PFSK-1 (cell line): ENCODE measurements around the gene SFTPA1.

Experiments
- FOXP2 ChIP-seq: optimal IDR thresholded peaks from 2 replicates; pipeline ENCODE3; 2011; ENCODE audit warnings: borderline replicate concordance, control low read depth, inconsistent platforms; ENCODE audit not compliant: insufficient read depth; ENCODE audit errors: extremely low read length, extremely low read depth
- POLR2AphosphoS5 ChIP-seq: IDR thresholded peaks from 2 replicates; pipeline ENCODE4 v1.6.1; 2012; ENCODE audit warnings: low read depth, mild to moderate bottlenecking, control low read depth, low read length, moderate library complexity
- SIN3A ChIP-seq: IDR thresholded peaks from 2 replicates; pipeline ENCODE4 v1.6.1; 2012; ENCODE audit warnings: mild to moderate bottlenecking, low read length, moderate library complexity, borderline replicate concordance; ENCODE audit not compliant: insufficient read depth
- TAF1 ChIP-seq: IDR thresholded peaks from 2 replicates; pipeline ENCODE4 v1.6.1; 2012; ENCODE audit warnings: low read length, control low read depth, borderline replicate concordance; ENCODE audit not compliant: insufficient read depth
- TF ChIP-seq, protein P1 (sequence below), 2 experiments: IDR thresholded peaks; 2 replicates each; pipeline versions ENCODE4 v1.6.1 to v1.8.0; 2011 to 2012; ENCODE audit warnings: low read depth in 2 of 2, low read length in 2 of 2, control low read depth in 1 of 2, inconsistent platforms in 1 of 2, mild to moderate bottlenecking in 1 of 2, moderate library complexity in 1 of 2; ENCODE audit not compliant: insufficient read depth in 1 of 2

SFTPA1 gene

DNA sequence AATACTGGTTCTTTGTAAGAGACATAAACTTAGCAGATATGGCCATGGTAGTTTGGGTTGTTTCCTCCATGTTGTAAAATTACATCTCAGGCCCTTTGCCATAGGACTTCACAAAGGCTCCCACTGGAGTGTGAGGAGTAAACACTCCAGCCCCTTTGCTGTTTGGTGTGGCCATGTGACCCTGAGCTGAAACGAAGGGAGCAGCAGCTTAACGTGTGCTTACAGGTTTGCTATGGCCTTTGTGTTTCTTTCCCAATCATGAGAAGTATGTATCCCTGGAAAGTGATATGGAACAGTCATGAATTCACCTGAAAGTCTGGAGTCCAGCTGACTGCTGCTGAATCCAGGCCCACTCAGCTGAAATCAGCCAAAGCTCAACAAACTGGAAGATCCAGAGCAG, 23.8 kb upstream of the SFTPA1 start:
- TF ChIP-seq POLR2AphosphoS5: no peak
- TF ChIP-seq FOXP2: no peak
- no peak for TF ChIP-seq SIN3A
- TF ChIP-seq TAF1: no peak
- TF ChIP-seq, protein P1, sequence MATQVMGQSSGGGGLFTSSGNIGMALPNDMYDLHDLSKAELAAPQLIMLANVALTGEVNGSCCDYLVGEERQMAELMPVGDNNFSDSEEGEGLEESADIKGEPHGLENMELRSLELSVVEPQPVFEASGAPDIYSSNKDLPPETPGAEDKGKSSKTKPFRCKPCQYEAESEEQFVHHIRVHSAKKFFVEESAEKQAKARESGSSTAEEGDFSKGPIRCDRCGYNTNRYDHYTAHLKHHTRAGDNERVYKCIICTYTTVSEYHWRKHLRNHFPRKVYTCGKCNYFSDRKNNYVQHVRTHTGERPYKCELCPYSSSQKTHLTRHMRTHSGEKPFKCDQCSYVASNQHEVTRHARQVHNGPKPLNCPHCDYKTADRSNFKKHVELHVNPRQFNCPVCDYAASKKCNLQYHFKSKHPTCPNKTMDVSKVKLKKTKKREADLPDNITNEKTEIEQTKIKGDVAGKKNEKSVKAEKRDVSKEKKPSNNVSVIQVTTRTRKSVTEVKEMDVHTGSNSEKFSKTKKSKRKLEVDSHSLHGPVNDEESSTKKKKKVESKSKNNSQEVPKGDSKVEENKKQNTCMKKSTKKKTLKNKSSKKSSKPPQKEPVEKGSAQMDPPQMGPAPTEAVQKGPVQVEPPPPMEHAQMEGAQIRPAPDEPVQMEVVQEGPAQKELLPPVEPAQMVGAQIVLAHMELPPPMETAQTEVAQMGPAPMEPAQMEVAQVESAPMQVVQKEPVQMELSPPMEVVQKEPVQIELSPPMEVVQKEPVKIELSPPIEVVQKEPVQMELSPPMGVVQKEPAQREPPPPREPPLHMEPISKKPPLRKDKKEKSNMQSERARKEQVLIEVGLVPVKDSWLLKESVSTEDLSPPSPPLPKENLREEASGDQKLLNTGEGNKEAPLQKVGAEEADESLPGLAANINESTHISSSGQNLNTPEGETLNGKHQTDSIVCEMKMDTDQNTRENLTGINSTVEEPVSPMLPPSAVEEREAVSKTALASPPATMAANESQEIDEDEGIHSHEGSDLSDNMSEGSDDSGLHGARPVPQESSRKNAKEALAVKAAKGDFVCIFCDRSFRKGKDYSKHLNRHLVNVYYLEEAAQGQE (IDR thresholded peaks at IDR 0.05; ENCODE audit: insufficient read depth in 1 of 2, low read depth in 2 of 2, low read length in 2 of 2): no peak

DNA sequence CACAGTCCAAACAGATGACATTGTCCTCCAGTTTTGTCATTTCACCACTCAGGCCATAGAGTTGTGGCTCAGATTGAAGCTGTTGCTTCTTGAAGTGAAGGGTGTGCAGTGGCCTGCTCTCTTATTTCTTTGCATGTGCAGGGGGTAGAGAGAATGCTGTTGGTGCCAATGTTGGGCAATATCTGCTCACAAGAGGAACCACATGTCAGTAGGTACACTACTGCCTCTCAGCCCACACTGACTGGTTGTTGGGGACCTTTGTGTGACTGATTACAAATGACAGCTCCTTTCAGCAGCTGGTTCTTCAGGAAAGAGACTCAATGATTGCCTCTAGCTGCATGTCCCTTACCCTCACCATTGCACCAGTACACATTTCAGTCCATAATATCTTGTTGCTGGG, 21.9 kb upstream of the SFTPA1 start:
- TF ChIP-seq POLR2AphosphoS5 (no peak), FOXP2 (no peak), TAF1 (no peak), SIN3A (no peak)
- TF ChIP-seq, protein P1 (IDR thresholded peaks at IDR 0.05; ENCODE audit: insufficient read depth in 1 of 2, low read depth in 2 of 2, low read length in 2 of 2): no peak

DNA sequence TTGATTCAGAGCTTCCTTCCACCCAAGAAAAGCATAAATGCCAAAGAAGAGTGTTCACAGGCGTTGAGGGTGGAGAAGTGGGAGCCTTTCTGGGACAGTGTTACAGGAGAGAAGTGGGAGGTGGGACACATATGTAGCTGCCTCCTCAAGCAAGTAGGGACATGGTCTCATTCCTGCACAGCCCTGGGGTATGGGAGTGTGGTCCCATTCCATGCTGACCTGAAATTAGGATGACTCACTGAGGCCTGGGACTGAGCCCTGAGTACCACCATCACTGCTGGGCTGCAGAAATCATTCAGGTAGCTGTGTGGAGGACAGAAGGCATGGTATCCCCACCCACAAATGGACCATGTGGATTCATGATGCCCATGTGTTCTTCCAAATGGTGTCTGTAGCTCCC, 17.4 kb upstream of the SFTPA1 start:
- TF ChIP-seq POLR2AphosphoS5 (no peak), SIN3A (no peak), TAF1 (no peak)
- TF ChIP-seq, protein P1 (IDR thresholded peaks at IDR 0.05; ENCODE audit: insufficient read depth in 1 of 2, low read depth in 2 of 2, low read length in 2 of 2): no peak

DNA sequence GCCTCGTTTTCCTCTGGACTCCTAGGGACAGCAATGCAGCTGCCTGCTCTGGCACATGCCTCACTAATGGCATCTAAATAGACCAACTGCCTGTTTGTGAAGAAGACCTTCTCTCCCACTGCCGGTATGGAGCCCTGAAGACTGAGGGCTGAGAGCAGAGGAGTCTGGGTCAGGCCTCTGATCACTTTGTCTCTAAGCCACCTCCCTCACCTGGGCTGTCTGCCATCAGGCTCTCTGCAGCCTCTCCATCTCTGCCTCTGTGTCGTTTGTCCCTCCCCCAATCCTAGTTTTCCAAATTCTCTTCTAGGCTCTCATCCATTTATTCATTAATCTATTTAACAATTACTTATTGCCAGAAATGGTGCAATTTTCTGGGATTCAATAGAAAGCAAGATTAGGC, 15.2 kb upstream of the SFTPA1 start:
- TF ChIP-seq POLR2AphosphoS5 (no peak), TAF1 (no peak), FOXP2 (no peak), SIN3A (no peak)
- TF ChIP-seq, protein P1 (IDR thresholded peaks at IDR 0.05; ENCODE audit: insufficient read depth in 1 of 2, low read depth in 2 of 2, low read length in 2 of 2): no peak

DNA sequence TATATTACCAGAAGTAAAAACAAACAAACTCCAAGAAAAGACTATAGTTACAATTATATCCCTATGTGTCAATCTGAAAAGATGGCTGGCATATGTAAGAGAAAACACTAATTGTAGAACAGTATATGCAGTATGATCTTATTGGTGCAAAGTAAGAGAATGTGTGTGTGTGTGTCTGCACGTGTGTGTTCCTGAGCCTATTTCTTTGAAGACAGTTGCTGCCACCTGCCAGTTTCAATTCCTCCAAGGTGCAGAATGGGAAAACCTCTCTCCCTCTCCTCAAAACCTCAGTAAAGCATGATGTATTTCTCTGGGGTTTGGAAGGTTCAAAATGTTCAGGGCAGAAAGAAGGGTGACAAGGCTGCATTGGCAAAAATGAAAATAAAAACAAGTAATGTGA, 8.8 kb upstream of the SFTPA1 start:
- no peak for TF ChIP-seq POLR2AphosphoS5
- TF ChIP-seq SIN3A: no peak
- no peak for TF ChIP-seq TAF1
- TF ChIP-seq, protein P1 (IDR thresholded peaks at IDR 0.05; ENCODE audit: insufficient read depth in 1 of 2, low read depth in 2 of 2, low read length in 2 of 2): no peak
- TF ChIP-seq FOXP2: no peak
